OCI-LY1 (cell line): ENCODE data around the gene PUS3.
"Not testable (repeated sequence)": the region's sequence is repeated elsewhere in the genome, so short reads cannot be mapped to it uniquely, and the experiment has no call there.

Experiments used
- H2AFZ ChIP-seq: fragments of 200-600 bp; sonication (generic), shearing (Covaris generic); 2 replicates; pipeline ENCODE4 v1.6.0; 2014; ENCODE audit warnings: antibody characterized with exemption, mild to moderate bottlenecking, low read length
- H3F3A ChIP-seq: fragments of 200-600 bp; sonication (generic), shearing (Covaris generic); 2 replicates; pipeline ENCODE4 v1.6.0; 2014; ENCODE audit warnings: mild to moderate bottlenecking, antibody characterized with exemption, low read length, moderate library complexity; ENCODE audit not compliant: insufficient read depth
- H3K27ac ChIP-seq: fragments of 200-600 bp; sonication (generic); 2 replicates; pipeline ENCODE4 v1.5.1; 2014; ENCODE audit warnings: low read length, mixed run types, mild to moderate bottlenecking, low read depth; ENCODE audit not compliant: poor library complexity, severe bottlenecking
- H3K27me3 ChIP-seq: fragments of 200-600 bp; sonication (generic); 2 replicates; pipeline ENCODE4 v1.6.0; 2014; ENCODE audit warnings: antibody characterized with exemption, mild to moderate bottlenecking, low read length, moderate library complexity; ENCODE audit not compliant: insufficient read depth
- H3K36me3 ChIP-seq: fragments of 200-600 bp; sonication (generic); 2 replicates; pipeline ENCODE4 v1.6.1; 2014; ENCODE audit warnings: mild to moderate bottlenecking, antibody characterized with exemption, low read length, moderate library complexity, mixed read lengths; ENCODE audit not compliant: insufficient read depth
- H3K4me1 ChIP-seq: fragments of 200-600 bp; sonication (generic); 2 replicates; pipeline ENCODE4 v1.5.1; 2014; ENCODE audit warnings: mild to moderate bottlenecking, low read length, moderate library complexity; ENCODE audit not compliant: insufficient read depth, severe bottlenecking
- H3K4me2 ChIP-seq: fragments of 200-600 bp; sonication (generic), shearing (Covaris generic); 2 replicates; pipeline ENCODE4 v1.6.1; 2014; ENCODE audit warnings: low read length
- H3K4me3 ChIP-seq: fragments of 200-600 bp; sonication (generic); 2 replicates; pipeline ENCODE4 v1.5.1; 2014; ENCODE audit warnings: low read length, low read depth, mild to moderate bottlenecking, mixed read lengths; ENCODE audit not compliant: poor library complexity, severe bottlenecking
- H3K79me2 ChIP-seq: fragments of 200-600 bp; shearing (Covaris generic); 2 replicates; pipeline ENCODE4 v1.6.1; 2016; ENCODE audit warnings: mixed run types, low read length, mixed read lengths; ENCODE audit not compliant: insufficient read depth
- H3K9ac ChIP-seq: fragments of 200-600 bp; sonication (generic), shearing (Covaris generic); 2 replicates; pipeline ENCODE4 v1.6.1; 2014; ENCODE audit warnings: mild to moderate bottlenecking, low read length, mixed read lengths
- H3K9me2 ChIP-seq: fragments of 200-600 bp; sonication (generic), shearing (Covaris generic); 2 replicates; pipeline ENCODE4 v1.6.1; 2014; ENCODE audit warnings: low read depth, mild to moderate bottlenecking, low read length, mixed read lengths
- H3K9me3 ChIP-seq: fragments of 200-600 bp; shearing (Covaris generic); 2 replicates; pipeline ENCODE4 v1.6.1; 2014; ENCODE audit warnings: low read length, mixed read lengths
- H4K20me1 ChIP-seq: fragments of 200-600 bp; sonication (generic), shearing (Covaris generic); 2 replicates; pipeline ENCODE4 v1.6.0; 2016; ENCODE audit warnings: mild to moderate bottlenecking, low read length; ENCODE audit not compliant: insufficient read depth
- CTCF ChIP-seq: fragments of 200-600 bp; sonication (generic), shearing (Covaris generic); IDR thresholded peaks from 2 replicates; pipeline ENCODE4 v1.5.1; 2017; ENCODE audit warnings: mild to moderate bottlenecking, antibody characterized with exemption, low read length, moderate library complexity, mixed read lengths
- EZH2 ChIP-seq: fragments of 200-600 bp; sonication (generic), shearing (Covaris generic); IDR thresholded peaks from 2 replicates; pipeline ENCODE4 v1.8.0; 2017; ENCODE audit warnings: borderline replicate concordance, mixed run types, mild to moderate bottlenecking, antibody characterized with exemption, low read length, moderate library complexity, mixed read lengths

PUS3 gene

GRCh38 chr11:125916683-125917347 lies 13.8 kb upstream of the PUS3 start:
- Histone ChIP-seq H3K79me2 (no peaks in the 10 kb centered on the region), H3K9me2 (no peaks in the 10 kb centered on the region), H3K4me3 (no peak overlapping the region), H3K4me1 (no peaks in the 10 kb centered on the region), H2AFZ (no peak overlapping the region), H4K20me1 (no peaks in the 10 kb centered on the region), H3K27ac (no peak overlapping the region), H3F3A (no peaks in the 10 kb centered on the region), H3K27me3 (no peaks in the 10 kb centered on the region), H3K9me3 (no peaks in the 10 kb centered on the region), H3K9ac (no peak overlapping the region), H3K4me2 (no peak overlapping the region), H3K36me3 (no peaks in the 10 kb centered on the region)
- TF ChIP-seq CTCF (no peak), EZH2 (no peak)

GRCh38 chr11:125914601-125915000 lies 11.6 kb upstream of the PUS3 start:
- H3K4me1 ChIP-seq, H4K20me1 ChIP-seq, H3K79me2 ChIP-seq, H3K9me2 ChIP-seq, H3K27me3 ChIP-seq, H3K9me3 ChIP-seq, H3K4me2 ChIP-seq, H2AFZ ChIP-seq, H3K9ac ChIP-seq, H3F3A ChIP-seq, H3K27ac ChIP-seq, H3K36me3 ChIP-seq, H3K4me3 ChIP-seq: not testable (repeated sequence)

GRCh38 chr11:125910226-125910849 lies 7.3 kb upstream of the PUS3 start:
- Histone ChIP-seq H3K79me2 (no peaks in the 10 kb centered on the region), H3K4me1 (no peaks in the 10 kb centered on the region), H3K36me3 (no peaks in the 10 kb centered on the region), H3F3A (no peaks in the 10 kb centered on the region), H3K4me3 (no peak overlapping the region), H3K4me2 (no peak overlapping the region), H3K27me3 (no peaks in the 10 kb centered on the region), H3K9me2 (no peaks in the 10 kb centered on the region), H3K27ac (no peak overlapping the region), H2AFZ (no peak overlapping the region), H3K9ac (no peak overlapping the region), H4K20me1 (no peaks in the 10 kb centered on the region), H3K9me3 (no peaks in the 10 kb centered on the region)
- no peak for TF ChIP-seq EZH2
- TF ChIP-seq CTCF = no peak

GRCh38 chr11:125904678-125905077 lies 1.7 kb upstream of the PUS3 start:
- Histone ChIP-seq H3K9me2 (no peaks in the 10 kb centered on the region), H3F3A (no peaks in the 10 kb centered on the region), H3K9ac (no peak overlapping the region), H3K9me3 (no peaks in the 10 kb centered on the region), H3K4me1 (peaks cover 10% of the 10 kb centered on the region), H4K20me1 (no peaks in the 10 kb centered on the region), H3K4me2 (no peak overlapping the region), H3K27ac (no peak overlapping the region), H2AFZ (no peak overlapping the region), H3K79me2 (peaks cover 13% of the 10 kb centered on the region; the same call in 1 of the 2 replicates), H3K36me3 (peaks cover 12% of the 10 kb centered on the region; the same call in 1 of the 2 replicates), H3K4me3 (no peak overlapping the region), H3K27me3 (no peaks in the 10 kb centered on the region)
- TF ChIP-seq CTCF (no peak), EZH2 (no peak)
